A673 (cell line): ENCODE results near the gene POGK.

Source experiments
- CTCF ChIP-seq: fragments of 300-800, 200-600 bp; sonication (generic); conservative IDR thresholded peaks from 2 replicates; pipeline ENCODE4 v1.5.1; 2017; ENCODE audit warnings: low read depth, mild to moderate bottlenecking, antibody characterized with exemption, low read length, moderate library complexity, mixed read lengths
- EZH2 ChIP-seq: fragments of 200-600 bp; sonication (generic); IDR thresholded peaks from 2 replicates; pipeline ENCODE4 v1.6.1; 2017; ENCODE audit warnings: borderline replicate concordance, low read depth, mild to moderate bottlenecking, mixed read lengths, antibody characterized with exemption, low read length; ENCODE audit not compliant: poor library complexity, severe bottlenecking

GRCh38 chr1:166814611-166815010 lies 24.7 kb upstream of the POGK start:
- no peak for TF ChIP-seq CTCF
- TF ChIP-seq EZH2, result no peak
